Measurements from ENCODE around the gene CCBE1. TPM values are rescaled to one million over a fixed set of nuclear protein-coding genes. Genes with fewer than 3 reads are reported as not detected.

CCBE1 gene
- polyA plus RNA-seq, 1 donor from 2014 or later, result 0.19 TPM

- H3K27ac ChIP-seq (ENCODE audit: low read length), result no peak overlapping the region
- TF ChIP-seq POLR2AphosphoS5 (IDR thresholded peaks at IDR 0.05) (no peak), RAD21 (conservative IDR thresholded peaks at IDR 0.05) (no peak), REST (IDR thresholded peaks at IDR 0.05; ENCODE audit: borderline replicate concordance) (no peak), EP300 (conservative IDR thresholded peaks at IDR 0.05; ENCODE audit: poor library complexity, severe bottlenecking) (no peak)
- H3K9me2 ChIP-seq (ENCODE audit: insufficient read depth, low read length), result no peaks in the 10 kb centered on the region
- no peak overlapping the region for H3K4me2 ChIP-seq (ENCODE audit: low read length)
- H3K27me3 ChIP-seq (ENCODE audit: insufficient read depth, low read depth, low read length), result peaks cover 61% of the 10 kb centered on the region
- H4K20me1 ChIP-seq (ENCODE audit: insufficient read depth), result no peaks in the 10 kb centered on the region
- H3K9me3 ChIP-seq (ENCODE audit: low read length), result no peaks in the 10 kb centered on the region
- H3K79me2 ChIP-seq (replicated peaks; ENCODE audit: insufficient read depth, low read length), result no peaks in the 10 kb centered on the region
- no peak overlapping the region for H3K9ac ChIP-seq (ENCODE audit: low read length)
- no peak overlapping the region for H3K4me3 ChIP-seq (ENCODE audit: low read length)
- no peak overlapping the region for H2AFZ ChIP-seq (ENCODE audit: low read depth, low read length)
- peaks cover 3% of the 10 kb centered on the region for H3F3A ChIP-seq (ENCODE audit: insufficient read depth, low read length, poor library complexity, severe bottlenecking)
- no peaks in the 10 kb centered on the region for H3K36me3 ChIP-seq (ENCODE audit: insufficient read depth, low read length)
These were observed 1.8 kb upstream of the CCBE1 start for GRCh38 chr18:59699061-59699460.

- Histone ChIP-seq H3K9me2 (ENCODE audit: insufficient read depth, low read length) (no peaks in the 10 kb centered on the region), H3K9ac (ENCODE audit: low read length) (peak overlapping the region; percentile 49), H3K4me2 (ENCODE audit: low read length) (peak overlapping the region; percentile 75), H3K9me3 (ENCODE audit: low read length) (no peaks in the 10 kb centered on the region), H3F3A (ENCODE audit: insufficient read depth, low read length, poor library complexity, severe bottlenecking) (peaks cover 3% of the 10 kb centered on the region), H3K79me2 (replicated peaks; ENCODE audit: insufficient read depth, low read length) (no peaks in the 10 kb centered on the region), H3K27me3 (ENCODE audit: insufficient read depth, low read depth, low read length) (peaks cover 62% of the 10 kb centered on the region), H3K4me3 (ENCODE audit: low read length) (peak overlapping the region; percentile 79), H2AFZ (ENCODE audit: low read depth, low read length) (peak overlapping the region; percentile 3), H3K27ac (ENCODE audit: low read length) (no peak overlapping the region), H4K20me1 (ENCODE audit: insufficient read depth) (no peaks in the 10 kb centered on the region), H3K36me3 (ENCODE audit: insufficient read depth, low read length) (no peaks in the 10 kb centered on the region)
- TF ChIP-seq CTCF (IDR thresholded peaks at IDR 0.05; ENCODE audit: poor library complexity, severe bottlenecking) (no peak), TAF1 (IDR thresholded peaks at IDR 0.05; ENCODE audit: low read depth) (peak; percentile 67), POLR2AphosphoS5 (IDR thresholded peaks at IDR 0.05) (peak; percentile 12)
These were observed 650 bp downstream of the CCBE1 start for GRCh38 chr18:59696311-59697235.

GRCh38 chr18:59695551-59695950 lies 1.7 kb downstream of the CCBE1 start:
- peak overlapping the region; percentile 79 for H3K4me3 ChIP-seq (ENCODE audit: low read length)
- peak overlapping the region; percentile 34 for H3K9ac ChIP-seq (ENCODE audit: low read length)
- peaks cover 62% of the 10 kb centered on the region for H3K27me3 ChIP-seq (ENCODE audit: insufficient read depth, low read depth, low read length)
- no peaks in the 10 kb centered on the region for H3K79me2 ChIP-seq (replicated peaks; ENCODE audit: insufficient read depth, low read length)
- no peaks in the 10 kb centered on the region for H3K9me3 ChIP-seq (ENCODE audit: low read length)
- no peaks in the 10 kb centered on the region for H3K36me3 ChIP-seq (ENCODE audit: insufficient read depth, low read length)
- H3K9me2 ChIP-seq (ENCODE audit: insufficient read depth, low read length), result no peaks in the 10 kb centered on the region
- no peak overlapping the region for H2AFZ ChIP-seq (ENCODE audit: low read depth, low read length)
- TF ChIP-seq REST (IDR thresholded peaks at IDR 0.05; ENCODE audit: borderline replicate concordance) (no peak), MXI1 (conservative IDR thresholded peaks at IDR 0.05; ENCODE audit: poor library complexity, severe bottlenecking) (no peak), SMC3 (conservative IDR thresholded peaks at IDR 0.05; ENCODE audit: poor library complexity) (no peak), POLR2AphosphoS5 (IDR thresholded peaks at IDR 0.05) (no peak), CTCF (IDR thresholded peaks at IDR 0.05; ENCODE audit: poor library complexity, severe bottlenecking) (no peak), EP300 (conservative IDR thresholded peaks at IDR 0.05; ENCODE audit: poor library complexity, severe bottlenecking) (no peak), EZH2 (IDR thresholded peaks at IDR 0.05; ENCODE audit: borderline replicate concordance, insufficient read depth, low read length, poor library complexity, severe bottlenecking) (no peak), RAD21 (conservative IDR thresholded peaks at IDR 0.05) (no peak), TAF1 (IDR thresholded peaks at IDR 0.05; ENCODE audit: low read depth) (no peak)
- H3F3A ChIP-seq (ENCODE audit: insufficient read depth, low read length, poor library complexity, severe bottlenecking), result peaks cover 3% of the 10 kb centered on the region
- no peaks in the 10 kb centered on the region for H4K20me1 ChIP-seq (ENCODE audit: insufficient read depth)
- H3K27ac ChIP-seq (ENCODE audit: low read length), result peak overlapping the region; percentile 63
- H3K4me2 ChIP-seq (ENCODE audit: low read length), result peak overlapping the region; percentile 33
